Erythroblast (primary cell): ENCODE data around the gene UNC79.

ENCODE experiments used
- GATA1 ChIP-seq: IDR thresholded peaks from 2 replicates; pipeline ENCODE4 v1.6.1; 2011; ENCODE audit warnings: low read depth, mild to moderate bottlenecking, control low read depth, low read length, moderate library complexity
- POLR2A ChIP-seq: IDR thresholded peaks from 2 replicates; pipeline ENCODE4 v1.6.1; 2011; ENCODE audit warnings: mild to moderate bottlenecking, low read length

GRCh38 chr14:93490001-93490400, 59.3 kb downstream of the UNC79 start:
- no peak for TF ChIP-seq POLR2A
- TF ChIP-seq GATA1 = no peak
